Eye (tissue), 1 donor: ENCODE results near the gene NAA25.

ENCODE experiments used
- DNase-seq: peaks from one replicate; pipeline ENCODE4 v3.0.0-alpha.2; 2015

NAA25 gene

DNA sequence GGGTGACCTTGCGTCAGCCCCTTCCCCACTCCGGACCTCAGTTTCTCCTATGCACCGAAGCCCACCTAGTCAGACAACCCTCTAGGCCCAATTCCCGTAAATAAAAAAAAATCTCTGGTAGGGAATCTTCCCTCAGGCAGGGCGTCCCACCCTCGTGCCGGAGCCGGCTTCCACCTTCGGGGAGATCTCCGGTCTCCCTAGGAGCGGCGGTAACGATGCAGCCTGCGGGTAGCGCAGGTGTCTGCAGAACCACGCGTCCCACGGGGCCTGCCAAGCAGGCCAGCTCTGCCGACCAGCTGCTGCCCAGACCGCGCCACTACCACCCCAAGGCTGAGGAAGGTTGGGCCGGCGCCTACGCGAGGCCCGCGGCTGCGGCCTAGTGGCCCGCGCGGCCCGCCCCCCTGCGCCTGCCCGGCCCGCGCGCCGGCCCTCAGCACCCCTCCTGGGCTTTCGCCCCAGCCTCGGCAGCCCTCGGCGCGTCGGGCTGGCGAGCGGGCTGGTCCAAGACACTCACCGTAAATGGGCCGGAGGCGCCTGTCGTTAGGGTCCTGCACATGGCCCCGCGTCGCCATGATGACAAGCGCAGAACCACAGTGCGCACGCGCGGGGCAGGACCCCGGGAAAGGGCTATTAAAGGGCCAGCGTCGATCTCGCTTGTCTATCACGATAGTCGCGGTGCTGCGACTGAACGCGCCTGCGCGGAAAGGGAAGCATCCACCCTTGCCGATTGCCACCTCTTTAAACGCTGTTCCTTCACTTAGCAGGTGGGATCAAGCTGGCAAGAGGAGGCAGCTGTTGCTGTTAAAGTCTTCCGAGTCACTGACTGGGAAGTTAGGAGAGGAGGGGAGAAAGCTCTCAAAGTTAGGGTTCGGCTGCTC lies at the start of gene NAA25:
Gene NAA25, minus strand, starts transcription at position 582 of the 878 bp plus-strand sequence. Its CDS starts 10 bp downstream, at position 572.
- DNase-seq, result peak; percentile 97

DNA sequence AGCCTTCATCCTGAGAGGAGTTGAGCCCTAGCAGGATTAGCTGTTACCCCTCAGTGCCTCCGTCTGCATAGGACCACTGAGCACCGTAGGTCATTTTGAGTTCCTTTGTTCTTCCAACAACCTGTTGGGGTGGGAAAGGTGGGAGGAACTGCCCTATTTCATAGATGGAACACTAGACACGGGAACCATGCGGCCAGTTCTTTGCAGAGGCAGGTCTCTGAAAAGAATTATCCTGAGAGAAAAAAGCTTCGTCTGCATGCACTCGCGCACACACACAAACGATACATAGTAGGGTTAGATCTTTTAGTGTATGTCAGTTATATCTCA lies 45.3 kb upstream of the NAA25 start:
- no peak for DNase-seq

DNA sequence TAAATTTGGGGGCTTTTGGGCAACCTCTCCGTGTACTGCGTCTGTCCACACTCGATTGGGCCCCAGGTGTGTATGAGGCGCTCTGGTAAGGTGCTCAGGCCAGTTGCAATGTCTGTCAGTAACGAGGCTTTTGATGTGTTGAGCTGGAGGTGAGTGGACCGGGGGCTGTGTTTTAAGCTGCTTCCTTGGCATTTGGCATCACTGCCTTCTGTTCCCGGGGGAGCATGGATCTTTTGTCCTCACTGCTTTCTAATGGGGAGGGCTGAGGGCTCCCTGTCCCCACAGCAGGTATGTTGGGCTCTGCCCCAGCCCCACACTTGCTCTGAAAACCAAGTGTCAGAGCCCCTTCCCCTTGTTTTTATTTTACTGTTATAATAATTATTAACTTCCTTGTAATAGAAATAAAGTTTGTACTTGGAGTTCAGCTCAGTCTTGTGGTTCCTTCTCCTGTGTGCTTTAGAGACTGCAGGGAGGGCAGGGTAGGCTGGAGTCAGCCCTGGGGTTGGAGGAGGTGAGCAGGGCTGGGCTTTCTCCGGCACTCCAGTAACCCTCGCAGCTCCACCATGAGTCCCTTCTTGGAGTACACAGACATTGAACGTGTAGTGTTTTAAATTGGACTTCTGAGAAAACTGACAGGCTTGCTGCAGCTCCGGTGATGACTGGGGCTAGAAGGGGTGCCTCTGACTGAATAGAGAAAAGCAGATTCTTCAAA lies 44.8 kb upstream of the NAA25 start:
- no peak for DNase-seq

DNA sequence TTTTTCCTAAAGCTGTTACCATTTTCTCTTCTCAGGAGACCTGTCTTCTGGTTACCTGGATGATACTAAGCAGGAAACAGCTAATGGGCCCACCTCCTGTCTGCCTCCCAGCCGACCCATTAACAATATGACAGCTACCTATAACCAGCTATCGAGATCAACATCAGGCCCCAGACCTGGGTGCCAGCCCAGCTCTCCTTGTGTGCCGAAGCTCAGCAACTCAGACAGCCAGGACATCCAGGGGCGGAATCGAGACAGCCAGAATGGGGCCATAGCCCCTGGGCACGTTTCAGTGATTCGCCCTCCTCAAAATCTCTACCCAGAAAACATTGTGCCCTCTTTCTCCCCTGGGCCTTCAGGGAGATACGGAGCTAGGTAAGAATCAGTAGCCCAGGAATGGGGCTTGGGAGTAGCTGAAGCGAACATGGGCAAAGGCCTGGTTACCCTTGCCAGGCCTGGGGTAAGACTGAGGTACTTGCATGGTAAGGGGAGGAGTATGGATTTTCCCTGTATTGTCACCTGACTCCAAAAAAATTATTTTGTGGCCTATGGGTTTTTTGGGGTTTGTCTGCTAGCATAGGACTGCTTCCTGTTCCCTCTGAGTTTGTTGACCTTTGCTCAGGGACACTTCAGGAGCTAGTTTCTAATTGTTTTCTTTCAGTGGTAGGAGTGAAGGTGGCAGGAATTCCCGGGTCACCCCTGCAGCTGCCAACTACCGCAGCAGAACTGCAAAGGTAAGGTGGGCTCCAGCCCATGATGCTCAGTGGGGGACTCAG lies 43.4 kb upstream of the NAA25 start:
- no peak for DNase-seq

DNA sequence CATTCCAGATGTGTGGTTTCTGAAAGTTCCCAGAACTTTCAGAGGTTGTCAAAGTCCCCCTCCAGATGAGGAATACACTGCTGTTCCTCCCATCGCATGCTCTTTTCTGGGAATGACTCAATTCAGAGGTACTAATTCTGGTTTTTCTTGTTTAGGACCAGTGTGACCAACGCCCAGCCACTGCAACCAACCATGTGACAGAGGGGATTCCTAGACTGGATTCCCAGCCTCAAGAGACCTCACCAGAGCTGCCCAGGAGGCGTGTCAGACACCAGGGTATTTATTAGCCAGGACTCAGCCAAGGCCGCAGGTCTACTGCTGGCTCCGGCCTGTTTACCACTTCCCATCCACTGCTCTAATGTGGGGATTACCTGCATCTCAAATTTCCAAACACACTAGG lies 41.0 kb upstream of the NAA25 start:
- DNase-seq, result no peak

DNA sequence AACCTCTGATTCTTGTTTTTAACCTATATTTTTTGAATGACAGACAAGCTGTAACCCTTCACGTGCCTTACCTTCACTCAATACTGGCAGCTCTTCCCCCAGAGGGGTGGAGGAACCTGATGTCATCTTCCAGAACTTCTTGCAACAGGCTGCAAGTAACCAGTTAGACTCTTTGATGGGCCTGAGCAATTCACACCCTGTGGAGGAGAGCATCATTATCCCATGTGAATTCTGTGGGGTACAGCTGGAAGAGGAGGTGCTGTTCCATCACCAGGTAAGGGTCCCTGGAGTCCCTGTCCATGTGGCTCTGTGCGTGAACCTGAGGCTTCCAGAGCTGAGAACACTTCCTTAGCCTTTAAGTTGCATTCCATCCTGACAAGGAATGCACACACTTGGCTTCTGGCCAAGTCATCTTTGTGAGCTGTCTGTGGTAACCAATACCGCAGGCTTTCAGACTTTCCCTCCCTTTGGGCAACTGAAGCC lies 39.5 kb upstream of the NAA25 start:
- DNase-seq, result peak; percentile 13

DNA sequence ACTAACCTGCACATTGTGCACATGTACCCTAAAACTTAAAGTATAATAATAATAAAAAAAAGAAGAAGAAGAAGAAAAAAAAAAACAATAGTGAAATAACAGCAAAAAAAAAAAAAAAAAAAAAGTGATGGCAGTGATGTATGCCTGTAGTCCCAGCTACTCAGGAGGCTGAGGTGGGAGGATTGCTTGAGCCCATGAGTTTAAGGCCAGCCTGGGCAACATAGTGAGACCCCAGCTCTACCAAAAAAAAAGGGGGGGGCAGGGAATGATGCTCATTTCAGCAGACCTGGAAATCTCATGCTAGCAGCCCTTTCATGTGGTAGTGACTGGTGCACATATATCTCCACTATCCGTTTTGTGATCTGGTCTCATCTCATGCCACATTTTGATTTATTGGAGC lies 37.5 kb upstream of the NAA25 start:
- no peak for DNase-seq

DNA sequence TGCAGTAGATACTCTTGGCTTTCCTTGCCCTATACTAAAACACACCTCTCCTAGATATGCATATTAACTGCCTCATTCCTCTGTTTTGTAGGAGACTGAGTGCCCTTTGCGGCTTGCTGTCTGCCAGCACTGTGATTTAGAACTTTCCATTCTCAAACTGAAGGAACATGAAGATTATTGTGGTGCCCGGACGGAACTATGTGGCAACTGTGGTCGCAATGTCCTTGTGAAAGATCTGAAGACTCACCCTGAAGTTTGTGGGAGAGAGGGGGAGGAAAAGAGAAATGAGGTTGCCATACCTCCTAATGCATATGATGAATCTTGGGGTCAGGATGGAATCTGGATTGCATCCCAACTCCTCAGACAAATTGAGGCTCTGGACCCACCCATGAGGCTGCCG lies 32.1 kb upstream of the NAA25 start:
- no peak for DNase-seq

DNA sequence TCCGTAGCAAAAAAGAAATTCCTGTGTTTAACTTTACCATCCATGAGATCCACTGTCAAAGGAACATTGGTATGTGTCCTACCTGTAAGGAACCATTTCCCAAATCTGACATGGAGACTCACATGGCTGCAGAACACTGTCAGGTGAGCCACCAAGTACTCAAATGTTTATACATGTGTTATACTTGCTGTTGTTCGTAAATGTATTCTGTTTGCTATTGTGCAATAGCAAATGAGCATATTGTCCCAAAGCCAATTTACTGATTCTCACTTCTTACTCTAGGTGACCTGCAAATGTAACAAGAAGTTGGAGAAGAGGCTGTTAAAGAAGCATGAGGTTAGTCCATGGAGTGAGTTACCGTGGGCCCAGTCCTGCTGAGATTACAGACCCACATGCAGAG lies 26.1 kb upstream of the NAA25 start:
- DNase-seq, result no peak

DNA sequence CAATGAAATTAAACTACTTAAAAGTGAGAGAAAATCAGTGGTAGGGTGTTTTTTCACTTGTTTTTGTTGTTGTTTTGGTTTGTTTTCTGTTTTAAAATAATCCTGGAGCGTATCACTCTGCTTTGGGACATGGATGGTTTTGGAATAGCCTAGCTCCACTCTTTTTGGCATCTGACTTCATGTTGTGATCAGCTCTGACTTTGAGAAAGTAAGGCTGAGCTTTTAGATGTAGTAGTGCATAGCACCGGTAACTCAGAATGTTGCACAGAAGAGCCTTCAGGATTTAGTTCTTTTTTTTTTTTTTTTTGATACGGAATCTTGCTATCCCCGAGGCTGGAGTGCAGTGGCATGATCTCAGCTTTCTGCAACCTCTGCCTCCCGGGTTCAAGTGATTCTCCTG lies 24.8 kb upstream of the NAA25 start:
- DNase-seq, result no peak

DNA sequence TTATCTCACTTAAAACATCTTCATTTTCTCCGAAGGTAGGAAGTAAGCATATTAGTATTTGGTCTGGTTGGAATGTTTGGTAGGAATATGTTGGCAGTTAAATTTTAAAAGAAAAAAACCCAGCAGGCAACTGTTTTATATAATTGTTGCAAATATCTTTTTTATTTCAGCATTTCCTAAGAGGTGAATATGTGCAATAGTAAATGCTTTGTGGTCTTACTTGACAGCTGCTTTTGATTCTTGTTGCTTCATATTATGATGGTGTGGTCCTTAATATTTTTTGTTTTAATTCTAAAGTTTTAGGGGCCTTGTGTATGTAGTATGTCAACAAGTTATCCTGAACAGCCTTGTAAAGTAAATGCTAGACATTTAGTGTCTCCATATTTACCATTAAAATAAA lies 23.1 kb upstream of the NAA25 start:
- DNase-seq, result no peak

DNA sequence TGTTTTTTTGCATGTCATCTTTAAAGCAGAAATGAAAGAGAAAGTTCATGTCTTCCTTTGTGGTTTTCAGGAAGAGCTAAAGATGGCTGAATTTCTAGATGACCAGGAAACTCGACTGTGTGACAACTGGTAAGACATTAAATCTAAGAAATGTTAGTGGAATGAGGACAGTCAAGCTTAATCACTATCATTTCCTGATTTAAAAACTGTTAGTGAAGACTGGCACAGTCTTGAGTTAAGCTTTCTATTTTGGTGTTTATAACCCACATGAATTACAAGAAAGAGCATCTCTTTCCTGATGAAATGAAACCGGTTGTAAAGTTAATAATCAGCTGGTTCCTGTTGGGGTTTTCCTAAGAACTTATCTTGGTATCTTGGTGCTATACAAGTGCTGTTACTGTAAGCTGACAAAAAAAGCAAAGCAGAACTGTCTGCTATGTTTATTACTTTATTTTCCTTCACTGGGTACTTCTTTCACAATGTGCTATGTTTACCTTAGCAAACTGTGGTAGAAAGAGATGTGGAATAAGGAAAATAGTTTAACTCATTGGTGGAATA lies 21.9 kb upstream of the NAA25 start:
- no peak for DNase-seq

DNA sequence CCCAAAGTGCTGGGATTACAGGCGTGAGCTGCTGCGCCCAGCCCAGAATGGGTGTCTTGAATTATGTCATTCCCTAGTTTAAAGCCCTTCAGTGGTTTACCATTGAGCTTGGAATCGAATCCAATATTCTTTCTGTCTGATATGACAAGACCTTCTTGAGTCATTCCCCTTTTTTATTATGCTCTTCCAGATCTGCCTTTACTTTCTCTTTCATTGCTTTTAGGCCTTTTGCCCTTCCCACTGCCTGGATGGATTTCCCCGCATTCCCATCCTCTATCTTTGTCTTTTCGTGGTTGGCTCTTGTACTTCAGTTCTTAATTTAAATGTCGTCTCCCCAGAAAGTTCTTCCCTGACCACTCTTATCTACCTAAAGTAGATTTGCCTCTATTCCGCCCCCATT lies 18.3 kb upstream of the NAA25 start:
- DNase-seq, result no peak

DNA sequence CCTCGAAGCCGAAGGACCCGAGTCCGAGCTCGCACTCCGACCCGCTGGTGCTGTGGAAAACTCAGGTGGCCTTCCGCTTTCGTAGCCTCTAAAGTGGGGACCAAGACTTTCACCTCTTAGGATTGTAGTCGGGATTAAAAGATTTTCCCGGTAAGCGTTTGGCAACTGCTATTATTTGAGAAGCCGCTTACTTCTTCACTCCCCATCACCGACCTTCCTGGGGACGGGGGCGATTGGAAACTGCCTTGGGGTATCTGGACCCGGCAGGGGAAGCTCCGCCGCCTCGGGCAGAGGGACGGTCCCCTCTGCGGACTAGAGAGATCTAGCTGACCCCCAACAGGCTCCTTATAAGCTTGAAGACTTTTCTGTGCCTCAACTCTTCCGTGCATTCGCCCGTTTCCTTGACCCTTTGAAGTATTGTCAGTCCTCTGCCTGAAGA lies 17.4 kb upstream of the NAA25 start:
- no peak for DNase-seq

DNA sequence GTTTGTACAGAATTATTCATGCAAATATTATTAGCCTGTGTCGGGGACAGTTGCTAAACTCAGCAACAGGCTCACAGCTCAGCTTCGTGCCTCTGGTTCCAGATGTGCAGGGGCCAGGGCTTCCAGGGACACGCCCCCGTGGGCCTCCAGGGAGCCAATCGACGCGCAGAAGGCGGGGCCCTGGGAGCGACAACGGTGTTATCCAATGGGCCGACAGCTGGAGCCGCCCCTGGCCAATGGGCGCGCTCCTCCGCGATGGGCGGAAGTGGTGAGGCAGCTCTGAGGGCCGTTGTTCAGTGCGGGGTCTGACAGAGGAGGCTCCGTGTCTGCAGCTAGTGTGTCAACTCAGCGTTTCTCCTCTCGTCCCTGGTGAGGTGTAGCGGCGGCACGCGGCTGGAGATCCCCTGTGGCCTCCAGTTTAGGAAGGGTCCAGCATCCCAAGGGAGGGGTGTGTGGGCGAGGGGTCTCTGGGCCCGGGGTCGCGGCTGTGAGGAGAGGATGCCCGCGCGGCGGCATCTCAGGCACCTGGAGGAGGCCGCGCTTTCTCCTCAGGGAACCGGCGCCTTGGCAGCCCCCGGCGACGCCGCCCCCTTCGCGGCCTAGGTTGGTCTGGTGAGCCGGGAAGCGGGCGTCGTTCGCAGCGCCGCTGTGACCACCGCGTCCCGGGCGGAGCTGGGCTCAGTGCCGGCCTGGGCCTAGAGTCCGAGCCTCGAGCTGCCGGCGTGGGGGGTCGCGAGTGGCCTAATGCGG lies 16.8 kb upstream of the NAA25 start, which contains the start of gene TRAFD1:
Gene TRAFD1, plus strand, starts transcription at position 311 of the 750 bp plus-strand sequence. CDS start 4,963 bp downstream, outside the sequence.
- DNase-seq, result peak; percentile 99

DNA sequence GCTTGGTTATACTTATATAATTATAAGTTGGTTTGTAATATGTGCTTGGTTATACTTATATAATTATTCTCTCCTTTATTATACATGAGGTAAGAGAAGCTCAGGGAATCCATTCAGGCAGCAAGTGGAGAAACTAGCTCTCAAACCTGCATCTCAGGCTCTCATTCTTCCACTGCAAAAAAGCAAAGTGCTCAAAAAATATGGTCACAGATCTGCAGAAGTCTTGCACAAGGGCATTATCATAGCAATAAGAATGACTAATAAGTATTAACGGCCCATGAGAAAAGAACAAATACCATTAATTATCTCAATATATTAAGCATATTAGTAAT lies 16.3 kb upstream of the NAA25 start:
- DNase-seq, result no peak

DNA sequence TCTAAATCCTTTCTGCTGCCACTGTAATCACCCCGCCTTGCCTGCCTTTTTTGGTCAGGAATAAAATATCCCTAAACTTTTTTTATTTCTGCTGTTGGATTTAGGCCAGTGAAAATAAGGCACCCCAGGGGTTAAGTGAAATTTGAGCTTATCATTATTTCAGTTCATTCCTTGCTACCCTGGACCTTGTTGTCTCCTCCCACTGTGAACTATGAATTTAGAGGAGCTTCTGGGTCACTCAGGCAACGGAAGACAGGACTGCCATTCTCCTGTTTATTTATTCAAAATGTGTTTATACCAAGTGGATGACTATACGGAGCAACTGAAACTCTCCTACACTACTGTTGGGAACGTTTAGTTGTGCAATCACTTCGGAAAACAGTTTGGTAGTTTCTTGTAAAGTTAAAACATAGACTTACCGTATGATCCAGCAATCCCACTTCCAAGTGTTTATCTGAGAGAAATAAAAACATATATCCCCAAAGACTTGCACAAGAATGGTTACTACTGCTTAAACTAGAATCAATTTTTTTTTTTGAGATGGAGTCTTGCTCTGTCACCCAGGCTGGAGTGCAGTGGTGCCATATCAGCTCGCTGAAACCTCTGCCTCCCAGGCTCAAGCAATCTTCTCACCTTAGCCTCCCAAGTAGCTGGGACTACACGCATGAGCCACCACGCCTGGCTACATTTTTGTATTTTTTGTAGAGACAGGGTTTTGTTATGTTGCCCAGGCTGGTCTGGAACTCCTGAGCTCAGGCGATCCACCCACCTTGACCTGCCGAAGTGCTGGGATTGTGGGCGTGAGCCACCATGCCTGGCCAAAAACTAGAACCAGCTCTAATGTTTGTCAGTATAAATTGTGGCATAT lies 14.5 kb upstream of the NAA25 start:
- no peak for DNase-seq

DNA sequence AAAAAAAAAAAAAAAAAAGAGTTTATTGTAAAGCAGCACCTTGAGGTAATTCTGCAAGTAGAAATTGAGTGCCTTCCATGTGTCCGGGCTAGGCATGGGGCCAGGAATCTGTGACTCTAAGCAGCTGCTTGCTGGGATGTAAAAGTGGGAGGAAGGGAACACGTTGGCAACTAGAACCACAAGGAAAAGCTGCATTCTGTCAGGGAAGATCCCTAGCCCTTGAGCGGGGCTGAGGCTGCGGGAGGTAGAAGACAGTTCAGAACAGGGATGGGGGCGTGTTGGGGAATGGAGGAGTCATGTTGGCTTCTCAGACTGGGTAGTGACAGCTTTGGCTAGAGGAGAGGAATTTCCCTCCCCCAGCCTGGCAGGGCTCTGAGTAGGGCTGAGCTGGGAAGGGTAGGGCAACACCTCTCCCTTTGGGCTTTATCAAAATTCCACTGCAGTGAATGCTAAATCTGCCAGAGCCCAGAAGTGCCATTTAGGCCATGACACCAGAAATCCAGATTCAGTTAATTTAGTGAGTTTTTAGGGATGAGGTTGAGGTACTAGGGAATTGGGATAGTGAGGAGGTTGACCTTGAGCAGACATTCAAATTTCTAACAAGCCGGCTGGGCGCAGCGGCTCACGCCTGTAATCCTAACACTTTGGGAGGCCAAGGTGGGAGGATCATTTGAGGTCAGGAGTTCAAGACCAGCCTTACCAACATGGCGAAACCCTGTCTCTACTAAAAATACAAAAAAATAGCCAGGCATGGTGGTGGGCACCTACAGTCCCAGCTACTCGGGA lies 13.4 kb upstream of the NAA25 start:
- DNase-seq, result no peak

DNA sequence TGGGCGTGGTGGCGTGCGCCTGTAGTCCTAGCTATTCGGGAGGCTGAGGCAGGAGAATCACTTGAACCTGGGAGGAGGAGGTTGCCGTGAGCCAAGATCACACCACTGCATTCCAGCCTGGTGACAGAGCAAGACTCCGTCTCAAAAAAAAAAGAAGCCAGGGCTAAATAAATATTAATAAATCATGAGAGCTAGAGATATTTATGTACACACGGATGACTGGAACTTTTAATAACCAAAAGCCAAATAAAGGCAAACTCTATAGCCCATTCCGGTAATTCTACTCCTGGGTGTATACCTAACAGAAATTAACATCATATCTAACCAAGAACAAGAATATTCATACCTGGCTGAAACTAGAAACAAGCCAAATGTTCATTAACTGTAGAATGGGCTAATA lies 9.1 kb upstream of the NAA25 start:
- DNase-seq, result no peak
